Loucy (cell line): ENCODE measurements around the gene FBXL13.

ENCODE experiments used
- CTCF ChIP-seq: fragments of 200-600 bp; sonication (generic); conservative IDR thresholded peaks from 2 replicates; pipeline ENCODE4 v1.5.1; 2014; ENCODE audit warnings: mild to moderate bottlenecking, antibody characterized with exemption, low read length
- EZH2phosphoT487 ChIP-seq: fragments of 200-600 bp; IDR thresholded peaks from 2 replicates; pipeline ENCODE4 v1.6.1; 2018; ENCODE audit warnings: antibody characterized with exemption, mild to moderate bottlenecking, moderate library complexity, borderline replicate concordance

DNA sequence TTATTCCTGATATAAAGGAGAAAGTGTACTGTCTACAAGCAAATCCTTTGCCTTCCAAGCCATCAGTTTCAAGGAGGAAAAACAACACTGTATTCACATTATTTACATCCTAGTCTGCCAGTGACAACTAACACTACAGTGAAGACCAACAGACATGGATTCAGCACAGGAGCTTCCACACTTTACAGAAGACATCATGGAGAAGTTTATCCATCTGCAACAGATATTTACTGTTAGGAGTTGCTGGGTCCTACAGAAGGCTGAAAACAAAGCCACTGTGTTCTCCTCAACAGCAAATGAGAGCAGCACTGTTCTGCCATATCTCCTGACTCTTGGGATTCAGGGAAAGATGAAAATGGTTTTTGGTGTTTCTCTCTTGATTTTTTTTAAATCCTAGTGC is 42.4 kb upstream of the FBXL13 start:
- TF ChIP-seq CTCF = no peak
- TF ChIP-seq EZH2phosphoT487 = no peak
